Cardiac fibroblast (primary cell): Measurements from ENCODE around the gene TRAPPC2.

ENCODE experiments used
- DNase-seq, 2 donors: peaks; one replicate each; pipeline versions ENCODE4 v3.0.0 to v3.0.0-alpha.2; 2010; ENCODE audit warnings: low read depth in 2 of 2
- H3K4me3 ChIP-seq, 2 donors: replicated peaks in 1 of 2; 1 replicate in 1 of 2; 2 replicates in 1 of 2; pipeline ENCODE4 v1.5.1; 2011; ENCODE audit warnings: low read depth in 2 of 2, low read length in 2 of 2, mild to moderate bottlenecking in 2 of 2, moderate library complexity in 1 of 2
- TF ChIP-seq, protein P1 (sequence below): IDR thresholded peaks from one replicate; pipeline ENCODE4 v1.5.1; 2011; ENCODE audit warnings: low read depth, mild to moderate bottlenecking, low read length, inconsistent platforms

The TRAPPC2 gene

GRCh38 chrX:13760426-13760825, 26.0 kb upstream of the TRAPPC2 start:
- H3K4me3 ChIP-seq: no peak overlapping the region
- TF ChIP-seq, protein P1, sequence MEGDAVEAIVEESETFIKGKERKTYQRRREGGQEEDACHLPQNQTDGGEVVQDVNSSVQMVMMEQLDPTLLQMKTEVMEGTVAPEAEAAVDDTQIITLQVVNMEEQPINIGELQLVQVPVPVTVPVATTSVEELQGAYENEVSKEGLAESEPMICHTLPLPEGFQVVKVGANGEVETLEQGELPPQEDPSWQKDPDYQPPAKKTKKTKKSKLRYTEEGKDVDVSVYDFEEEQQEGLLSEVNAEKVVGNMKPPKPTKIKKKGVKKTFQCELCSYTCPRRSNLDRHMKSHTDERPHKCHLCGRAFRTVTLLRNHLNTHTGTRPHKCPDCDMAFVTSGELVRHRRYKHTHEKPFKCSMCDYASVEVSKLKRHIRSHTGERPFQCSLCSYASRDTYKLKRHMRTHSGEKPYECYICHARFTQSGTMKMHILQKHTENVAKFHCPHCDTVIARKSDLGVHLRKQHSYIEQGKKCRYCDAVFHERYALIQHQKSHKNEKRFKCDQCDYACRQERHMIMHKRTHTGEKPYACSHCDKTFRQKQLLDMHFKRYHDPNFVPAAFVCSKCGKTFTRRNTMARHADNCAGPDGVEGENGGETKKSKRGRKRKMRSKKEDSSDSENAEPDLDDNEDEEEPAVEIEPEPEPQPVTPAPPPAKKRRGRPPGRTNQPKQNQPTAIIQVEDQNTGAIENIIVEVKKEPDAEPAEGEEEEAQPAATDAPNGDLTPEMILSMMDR: no peak
- no peak for DNase-seq

- TF ChIP-seq, protein P1: no peak
- no peak overlapping the region for H3K4me3 ChIP-seq
- no peak for DNase-seq
These were observed 24.8 kb upstream of the TRAPPC2 start for GRCh38 chrX:13759152-13759718.

- DNase-seq: no peak
- H3K4me3 ChIP-seq: no peak overlapping the region
- TF ChIP-seq, protein P1: no peak
These were observed 22.0 kb upstream of the TRAPPC2 start for GRCh38 chrX:13756381-13756780.

- no peak overlapping the region for H3K4me3 ChIP-seq
- DNase-seq: no peak
- TF ChIP-seq, protein P1: no peak
These were observed 20.8 kb upstream of the TRAPPC2 start for GRCh38 chrX:13755254-13755653.

DNA sequence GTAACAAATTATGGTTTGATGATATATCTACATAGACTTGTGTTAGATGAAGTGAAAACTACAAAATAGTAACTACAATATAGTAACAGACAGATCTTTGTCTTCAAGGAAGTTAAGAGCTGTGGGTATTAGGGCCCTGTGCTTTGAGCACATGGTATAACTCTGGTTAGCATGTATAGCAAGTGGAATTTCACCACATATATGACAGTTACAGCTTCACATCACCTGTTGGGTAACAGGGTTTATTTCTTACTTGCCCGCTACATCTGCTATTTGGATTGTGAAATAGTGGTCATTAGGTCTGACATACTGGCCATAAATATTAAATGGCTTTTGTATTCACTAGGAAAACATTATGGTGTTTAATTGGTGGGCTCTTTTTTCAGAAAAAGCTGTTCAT, 20.3 kb upstream of the TRAPPC2 start:
- no peak for DNase-seq
- TF ChIP-seq, protein P1: no peak
- no peak overlapping the region for H3K4me3 ChIP-seq

DNA sequence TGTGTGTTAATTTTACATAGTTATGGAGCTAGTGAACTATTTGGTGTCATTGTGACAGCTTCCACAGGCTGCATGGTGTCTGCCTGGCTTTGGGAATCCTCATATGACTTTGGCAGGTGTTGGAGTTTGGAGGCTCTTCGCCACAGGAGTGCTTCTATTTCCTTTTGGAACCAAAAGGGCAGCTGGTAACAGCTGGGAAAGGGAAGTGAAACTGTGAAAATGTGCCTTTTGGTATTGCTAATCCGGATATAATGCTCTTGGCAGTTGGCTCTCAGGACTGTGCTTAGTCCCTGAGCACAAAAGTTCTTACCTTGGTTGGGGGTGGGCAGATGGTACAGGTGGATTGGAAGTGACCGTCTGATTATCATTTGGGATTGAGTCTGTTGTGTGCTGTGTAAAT, 18.2 kb upstream of the TRAPPC2 start:
- DNase-seq: no peak
- no peak overlapping the region for H3K4me3 ChIP-seq
- TF ChIP-seq, protein P1: no peak

- DNase-seq: no peak
- H3K4me3 ChIP-seq: no peak overlapping the region
- TF ChIP-seq, protein P1: no peak
These were observed 17.7 kb upstream of the TRAPPC2 start for GRCh38 chrX:13752141-13752540.
